Stimulated activated CD4-positive, alpha-beta T cell treated with anti-CD3 and anti-CD28 coated beads, Interleukin-4, amount 100 ng/mL, for 1 hour (primary cell): ENCODE measurements around the gene GCLM.
A peak's percentile ranks its signal among the peaks of the same experiment; 100 is the strongest.
"Not testable (repeated sequence)": the region's sequence is repeated elsewhere in the genome, so short reads cannot be mapped to it uniquely, and the experiment has no call there.

Experiments used
- DNase-seq: peaks from one replicate; pipeline ENCODE4 v3.0.0-alpha.2; 2020

The GCLM gene

GRCh38 chr1:93888900-93889299, 20.3 kb downstream of the GCLM start:
- no peak for DNase-seq

GRCh38 chr1:93882269-93882668, 27.0 kb downstream of the GCLM start:
- DNase-seq, result no peak

- no peak for DNase-seq
Observed at GRCh38 chr1:93880731-93881130, 28.5 kb downstream of the GCLM start.

- DNase-seq, result peak; percentile 86
Observed at GRCh38 chr1:93878889-93879586, 30.2 kb downstream of the GCLM start, which contains the start of gene DNTTIP2. Gene DNTTIP2, minus strand, starts transcription at chr1:93879206. Its CDS starts 58 bp downstream, at chr1:93879148.

GRCh38 chr1:93878501-93878888, 30.7 kb downstream of the GCLM start:
- peak; percentile 49 for DNase-seq

GRCh38 chr1:93877529-93877928, 31.7 kb downstream of the GCLM start:
- DNase-seq, result no peak

- DNase-seq, result no peak
Observed at GRCh38 chr1:93876244-93876643, 33.0 kb downstream of the GCLM start.

GRCh38 chr1:93874025-93874651, 35.1 kb downstream of the GCLM start:
- no peak for DNase-seq

GRCh38 chr1:93871366-93871765, 37.9 kb downstream of the GCLM start:
- no peak for DNase-seq

GRCh38 chr1:93869653-93870052, 39.6 kb downstream of the GCLM start:
- DNase-seq, result no peak

GRCh38 chr1:93868492-93868891, 40.7 kb downstream of the GCLM start:
- DNase-seq, result not testable (repeated sequence)

- DNase-seq, result no peak
Observed at GRCh38 chr1:93865253-93865652, 44.0 kb downstream of the GCLM start.

- no peak for DNase-seq
Observed at GRCh38 chr1:93864175-93864574, 45.1 kb downstream of the GCLM start.

GRCh38 chr1:93857653-93858052, 51.6 kb downstream of the GCLM start:
- not testable (repeated sequence) for DNase-seq

GRCh38 chr1:93855983-93856382, 53.2 kb downstream of the GCLM start:
- DNase-seq, result not testable (repeated sequence)

GRCh38 chr1:93853940-93854339, 55.3 kb downstream of the GCLM start:
- no peak for DNase-seq

- no peak for DNase-seq
Observed at GRCh38 chr1:93851878-93852277, 57.4 kb downstream of the GCLM start.

- no peak for DNase-seq
Observed at GRCh38 chr1:93851327-93851712, 57.9 kb downstream of the GCLM start.

- DNase-seq, result peak; percentile 55
Observed at GRCh38 chr1:93850687-93851326, 58.4 kb downstream of the GCLM start.

- DNase-seq, result no peak
Observed at GRCh38 chr1:93848350-93848883, 60.8 kb downstream of the GCLM start.

GRCh38 chr1:93847811-93848288, 61.4 kb downstream of the GCLM start:
- peak; percentile 70 for DNase-seq

- peak; percentile 85 for DNase-seq
Observed at GRCh38 chr1:93846992-93847810, 62.0 kb downstream of the GCLM start.
